Spleen (tissue), 11 donors: ENCODE measurements around the gene ZNRF2. TPM values are rescaled to one million over a fixed set of nuclear protein-coding genes. Genes with fewer than 3 reads are reported as not detected.
"Not testable (repeated sequence)": the region's sequence is repeated elsewhere in the genome, so short reads cannot be mapped to it uniquely, and the experiment has no call there.

Experiments
- DNase-seq: peaks from one replicate; pipeline ENCODE4 v3.0.0-alpha.2; 2020
- H3K27ac ChIP-seq, 8 donors: fragments of 200-600 bp; sonication (generic) in 7 of 8; 1 replicate in 4 of 8; 2 replicates in 4 of 8; pipeline versions ENCODE4 v1.5.0 to v1.8.0; 2016 to 2021; ENCODE audit warnings: inconsistent platforms in 4 of 8, mild to moderate bottlenecking in 4 of 8, moderate library complexity in 1 of 8
- H3K27me3 ChIP-seq, 7 donors: fragments of 200-600 bp; sonication (generic) in 6 of 7; replicated peaks in 1 of 7; 1 replicate in 4 of 7; 2 replicates in 3 of 7; pipeline versions ENCODE4 v1.5.0 to v1.8.0; 2016 to 2021; ENCODE audit warnings: inconsistent platforms in 3 of 7, mild to moderate bottlenecking in 1 of 7
- H3K36me3 ChIP-seq, 6 donors: fragments of 200-600 bp; sonication (generic) in 5 of 6; 1 replicate in 4 of 6; 2 replicates in 2 of 6; pipeline versions ENCODE4 v1.5.0 to v1.8.0; 2016 to 2021; ENCODE audit warnings: inconsistent platforms in 2 of 6
- H3K4me1 ChIP-seq, 6 donors: fragments of 200-600 bp; sonication (generic) in 5 of 6; 1 replicate in 3 of 6; 2 replicates in 3 of 6; pipeline versions ENCODE4 v1.5.0 to v1.8.0; 2016 to 2021; ENCODE audit warnings: inconsistent platforms in 3 of 6
- H3K4me3 ChIP-seq, 8 donors: fragments of 200-600 bp; sonication (generic) in 7 of 8; 1 replicate in 4 of 8; 2 replicates in 4 of 8; pipeline versions ENCODE4 v1.5.0 to v1.8.0; 2016 to 2021; ENCODE audit warnings: inconsistent platforms in 4 of 8, mild to moderate bottlenecking in 4 of 8, moderate library complexity in 2 of 8
- H3K9me3 ChIP-seq, 8 donors: fragments of 200-600 bp; sonication (generic) in 7 of 8; 1 replicate in 4 of 8; 2 replicates in 4 of 8; pipeline versions ENCODE4 v1.5.0 to v1.8.0; 2016 to 2021; ENCODE audit warnings: inconsistent platforms in 4 of 8
- POLR2A ChIP-seq, 3 donors: fragments of 450-650 bp; IDR thresholded peaks; one replicate each; pipeline ENCODE4 v1.5.1; 2017; ENCODE audit warnings: antibody characterized with exemption in 3 of 3, mild to moderate bottlenecking in 1 of 3
- POLR2AphosphoS5 ChIP-seq, 3 donors: sonication (generic); formaldehyde crosslinking; IDR thresholded peaks; one replicate each; pipeline ENCODE4 v1.5.1; 2017; ENCODE audit warnings: antibody characterized with exemption in 3 of 3
- WGBS, 5 donors: extraction: QIAGEN DNeasy Blood & Tissue Kit in 3 of 5; methylation state at CpG; one replicate each; pipeline versions ENCODE4 v1.1.5 to v1.1.7; 2013 to 2018; 5-methylcytosine and 5-hydroxymethylcytosine counted together
- intact Hi-C: fragments of 100-400 bp; cut with DNase I; formaldehyde crosslinking; loops from one replicate; pipeline ENCODE4 v1.15.0; 2023; ENCODE audit warnings: low total_unique reads
- polyA plus RNA-seq, 3 donors: library from polyadenylated mRNA; stranded (reverse); fragments of 200-250 nt; gene quantifications; one replicate each; pipeline ENCODE4 v1.2.1, GENCODE V29; 2013
- total RNA-seq, 7 donors: library from RNA; depleted of rRNA in 3 of 7; stranded (reverse); fragments of >200 nt in 3 of 7; fragmentation: NEBNext Ultra II Directional in 4 of 7; extraction: Animal tissue kit (Norgen Biotek cat#: 25700) in 4 of 7; gene quantifications; one replicate each; pipeline versions ENCODE4 v1.1.0 to v1.2.1, GENCODE V29; 2016 to 2021
- TF ChIP-seq, protein P1 (sequence below), 11 experiments: fragments of 200-600 bp in 7 of 11; fragments of 450-650 bp in 4 of 11; sonication (generic) in 4 of 11; IDR thresholded peaks in 8 of 11; conservative IDR thresholded peaks in 3 of 11; 1 replicate in 7 of 11; 2 replicates in 4 of 11; pipeline versions ENCODE4 v1.4.0 to v1.8.0; 2016 to 2021; ENCODE audit warnings: antibody characterized with exemption in 11 of 11, inconsistent platforms in 4 of 11, mild to moderate bottlenecking in 1 of 11
- donor health status: healthy with polysubstance abuse.
- donor health status: DM: no; HTN: no; CAD: no; lungs with moderate emphysema.
- donor health status: DM: no; HTN: no; CAD: no.
- donor health status: Bipolar disorder and iron deficiency.
- donor health status: healthy.
- donor health status: DM: no; HTN: no; CAD: no.
- donor health status: DM: yes; HTN: yes; CAD: no.

The ZNRF2 gene
- total and polyA plus RNA-seq, 10 donors, result 6.8 to 42.5 (median 28.5) TPM

- Histone ChIP-seq H3K9me3 (no peaks in the 10 kb centered on the region), H3K27ac (no peak overlapping the region), H3K27me3 (no peaks in the 10 kb centered on the region), H3K4me1 (peaks cover 14 to 50% (median 32%) of the 10 kb centered on the region in 6 donors), H3K4me3 (no peak overlapping the region), H3K36me3 (no peaks in the 10 kb centered on the region)
- TF ChIP-seq, protein P1, sequence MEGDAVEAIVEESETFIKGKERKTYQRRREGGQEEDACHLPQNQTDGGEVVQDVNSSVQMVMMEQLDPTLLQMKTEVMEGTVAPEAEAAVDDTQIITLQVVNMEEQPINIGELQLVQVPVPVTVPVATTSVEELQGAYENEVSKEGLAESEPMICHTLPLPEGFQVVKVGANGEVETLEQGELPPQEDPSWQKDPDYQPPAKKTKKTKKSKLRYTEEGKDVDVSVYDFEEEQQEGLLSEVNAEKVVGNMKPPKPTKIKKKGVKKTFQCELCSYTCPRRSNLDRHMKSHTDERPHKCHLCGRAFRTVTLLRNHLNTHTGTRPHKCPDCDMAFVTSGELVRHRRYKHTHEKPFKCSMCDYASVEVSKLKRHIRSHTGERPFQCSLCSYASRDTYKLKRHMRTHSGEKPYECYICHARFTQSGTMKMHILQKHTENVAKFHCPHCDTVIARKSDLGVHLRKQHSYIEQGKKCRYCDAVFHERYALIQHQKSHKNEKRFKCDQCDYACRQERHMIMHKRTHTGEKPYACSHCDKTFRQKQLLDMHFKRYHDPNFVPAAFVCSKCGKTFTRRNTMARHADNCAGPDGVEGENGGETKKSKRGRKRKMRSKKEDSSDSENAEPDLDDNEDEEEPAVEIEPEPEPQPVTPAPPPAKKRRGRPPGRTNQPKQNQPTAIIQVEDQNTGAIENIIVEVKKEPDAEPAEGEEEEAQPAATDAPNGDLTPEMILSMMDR (IDR thresholded peaks at IDR 0.05 in 8 of 11, conservative IDR thresholded peaks at IDR 0.05 in 3 of 11), result no peak
- TF ChIP-seq POLR2AphosphoS5 (IDR thresholded peaks at IDR 0.05) (no peak), POLR2A (IDR thresholded peaks at IDR 0.05) (no peak)
- intact Hi-C loops, result no loop called here
- DNase-seq, result no peak
- 83 to 91% (median 87%) methylated on average over 3 of the region's 3 CpGs for WGBS, 5 donors
Observed at GRCh38 chr7:30282735-30283134, 1.7 kb upstream of the ZNRF2 start.

DNA sequence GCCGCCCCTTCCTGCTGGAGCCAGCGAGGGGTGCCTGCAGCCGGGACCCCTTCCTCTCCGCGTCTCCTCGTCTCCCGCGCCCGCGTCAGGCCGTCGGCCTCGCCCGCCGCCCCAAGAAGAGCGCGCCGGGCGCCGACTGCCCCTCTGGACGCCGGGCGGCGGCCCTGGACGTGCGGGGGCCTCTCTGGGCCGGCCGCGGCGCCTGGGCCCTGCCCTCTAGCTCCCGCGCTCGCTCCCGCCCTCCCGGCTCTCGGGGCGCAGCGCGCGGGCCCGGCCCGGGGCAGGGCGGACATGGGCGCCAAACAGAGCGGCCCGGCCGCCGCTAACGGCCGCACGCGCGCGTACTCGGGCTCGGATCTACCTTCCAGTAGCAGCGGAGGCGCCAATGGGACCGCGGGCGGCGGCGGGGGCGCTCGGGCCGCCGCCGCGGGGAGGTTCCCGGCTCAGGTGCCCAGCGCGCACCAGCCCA lies 704 bp downstream of the ZNRF2 start:
- H3K36me3 ChIP-seq, result no peaks in the 10 kb centered on the region
- WGBS, 5 donors, result 0 to 1% (median 1%) methylated on average over 49 to 72 of the region's 72 CpGs
- peak overlapping the region; percentile 95 to 100 (median 98) for H3K27ac ChIP-seq
- no peaks in the 10 kb centered on the region for H3K9me3 ChIP-seq
- H3K27me3 ChIP-seq, result no peaks in the 10 kb centered on the region
- TF ChIP-seq POLR2A (IDR thresholded peaks at IDR 0.05) (no peak), POLR2AphosphoS5 (IDR thresholded peaks at IDR 0.05) (no peak)
- TF ChIP-seq, protein P1 (IDR thresholded peaks at IDR 0.05 in 8 of 11, conservative IDR thresholded peaks at IDR 0.05 in 3 of 11), result no peak
- H3K4me1 ChIP-seq, result peaks cover 20 to 54% (median 42%) of the 10 kb centered on the region in 6 donors
- intact Hi-C loops, result no loop called here
- DNase-seq, result peak; percentile 93
- H3K4me3 ChIP-seq, result peak overlapping the region; percentile 66 to 86 (median 82)

DNA sequence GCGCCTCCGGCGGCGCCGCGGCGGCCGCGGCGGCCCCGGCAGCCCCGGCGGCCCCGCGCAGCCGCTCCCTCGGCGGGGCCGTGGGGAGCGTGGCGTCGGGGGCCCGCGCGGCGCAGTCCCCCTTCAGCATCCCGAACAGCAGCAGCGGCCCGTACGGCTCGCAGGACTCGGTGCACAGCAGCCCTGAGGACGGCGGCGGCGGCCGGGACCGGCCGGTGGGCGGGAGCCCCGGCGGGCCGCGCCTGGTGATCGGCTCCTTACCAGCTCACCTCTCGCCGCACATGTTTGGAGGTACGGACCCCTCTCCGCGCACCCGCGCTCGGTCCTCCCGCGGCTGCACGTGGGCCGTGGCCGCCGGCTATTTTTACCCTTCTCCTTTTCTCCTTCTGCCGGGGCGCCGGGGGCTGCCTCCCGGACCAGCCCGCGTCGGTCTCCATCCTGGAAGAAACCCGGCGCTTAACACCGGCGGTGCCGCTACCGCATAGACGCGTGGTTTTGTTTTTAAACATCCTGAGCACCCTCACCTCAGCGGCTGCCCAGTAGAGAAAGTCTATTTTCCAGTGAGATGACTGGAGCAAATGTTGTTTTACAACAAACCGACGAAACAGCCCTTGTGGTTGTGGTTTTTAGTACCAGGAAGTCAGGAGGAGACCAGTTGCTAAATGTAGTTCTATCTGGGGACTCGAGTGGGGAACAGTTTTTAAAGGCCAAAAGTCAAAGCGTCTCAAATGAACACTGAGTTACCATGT lies 1.3 kb downstream of the ZNRF2 start:
- DNase-seq, result peak; percentile 89
- whole genome bisulfite sequencing, 5 donors, result 0 to 1% (median 0%) methylated on average over 29 to 79 of the region's 79 CpGs
- Histone ChIP-seq H3K9me3 (no peaks in the 10 kb centered on the region), H3K36me3 (no peaks in the 10 kb centered on the region), H3K27ac (peak overlapping the region; percentile 95 to 100 (median 98)), H3K27me3 (no peaks in the 10 kb centered on the region), H3K4me1 (peaks cover 27 to 60% (median 48%) of the 10 kb centered on the region in 6 donors), H3K4me3 (peak overlapping the region; percentile 66 to 86 (median 82))
- intact Hi-C loops, result no loop called here
- TF ChIP-seq POLR2A (IDR thresholded peaks at IDR 0.05), result no peak
- TF ChIP-seq POLR2AphosphoS5 (IDR thresholded peaks at IDR 0.05), result peak; percentile 70 to 75 (median 73)
- TF ChIP-seq, protein P1 (IDR thresholded peaks at IDR 0.05 in 8 of 11, conservative IDR thresholded peaks at IDR 0.05 in 3 of 11), result peak in 2 of 11 experiments; percentile 13 to 15

GRCh38 chr7:30286749-30287148 lies 2.4 kb downstream of the ZNRF2 start:
- TF ChIP-seq POLR2A (IDR thresholded peaks at IDR 0.05), result no peak
- TF ChIP-seq POLR2AphosphoS5 (IDR thresholded peaks at IDR 0.05), result no peak
- TF ChIP-seq, protein P1 (IDR thresholded peaks at IDR 0.05 in 8 of 11, conservative IDR thresholded peaks at IDR 0.05 in 3 of 11), result no peak
- Histone ChIP-seq H3K27me3 (no peaks in the 10 kb centered on the region), H3K4me1 (peaks cover 30 to 66% (median 53%) of the 10 kb centered on the region in 6 donors), H3K9me3 (no peaks in the 10 kb centered on the region), H3K27ac (peak overlapping the region in 7 of 8 donors; percentile 96 to 100 (median 99)), H3K4me3 (peak overlapping the region in 7 of 8 donors; percentile 66 to 86 (median 84)), H3K36me3 (no peaks in the 10 kb centered on the region)
- 81 to 86% (median 84%) methylated on average over 11 of the region's 11 CpGs for WGBS, 5 donors
- intact Hi-C loops, result no loop called here
- DNase-seq, result no peak

- 30 to 56% (median 51%) methylated on average over 3 of the region's 3 CpGs for WGBS, 5 donors
- intact Hi-C loops, H3K27me3 ChIP-seq, H3K27ac ChIP-seq, H3K36me3 ChIP-seq, H3K9me3 ChIP-seq, DNase-seq: not testable (repeated sequence)
- peaks cover 30 to 74% (median 56%) of the 10 kb centered on the region in 6 donors for H3K4me1 ChIP-seq
- H3K4me3 ChIP-seq, result peak overlapping the region in 2 of 8 donors; percentile 66 to 86
Observed at GRCh38 chr7:30287625-30288024, 3.2 kb downstream of the ZNRF2 start.

DNA sequence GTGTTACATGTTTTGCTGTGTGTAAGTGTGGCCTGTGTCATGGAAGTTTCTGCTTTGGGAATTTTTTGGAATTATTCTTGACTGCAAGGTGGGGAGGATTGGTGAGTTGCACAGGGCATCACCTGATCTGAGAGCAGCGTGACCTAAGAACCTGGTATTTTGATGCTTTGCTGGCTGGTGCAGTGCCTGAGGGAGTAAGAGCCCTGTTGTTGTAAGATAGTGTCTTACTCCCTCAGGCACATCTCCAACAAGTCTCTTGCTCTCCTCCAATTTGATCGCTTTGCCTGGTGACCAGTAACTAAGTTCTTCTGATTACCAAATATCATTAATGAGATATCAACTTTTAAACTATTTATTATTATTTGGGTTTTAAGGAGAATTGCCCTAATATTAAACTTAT lies 5.2 kb downstream of the ZNRF2 start:
- WGBS, 5 donors, result 88 to 96% (median 93%) methylated on average over 2 of the region's 2 CpGs
- H3K4me3 ChIP-seq, H3K9me3 ChIP-seq, DNase-seq, H3K27ac ChIP-seq, intact Hi-C loops, H3K36me3 ChIP-seq, H3K27me3 ChIP-seq: not testable (repeated sequence)
- H3K4me1 ChIP-seq, result peaks cover 30 to 85% (median 59%) of the 10 kb centered on the region in 6 donors
